K562 (cell line): ENCODE data around the gene ARL2. TPM values are rescaled to one million over a fixed set of nuclear protein-coding genes. Genes with fewer than 3 reads are reported as not detected.
A peak's percentile ranks its signal among the peaks of the same experiment; 100 is the strongest.

Source experiments
- CBX1 ChIP-seq: sonication (generic); IDR thresholded peaks from 2 replicates; pipeline ENCODE4 v1.6.1; 2016; ENCODE audit warnings: antibody characterized with exemption, low read depth, mild to moderate bottlenecking
- CXXC5 ChIP-seq: fragments of 250-450 bp; sonication (Bioruptor Pico); IDR thresholded peaks from 2 replicates; pipeline ENCODE4 v1.8.0; 2022; ENCODE audit warnings: inconsistent platforms, mild to moderate bottlenecking, moderate library complexity
- E2F1 ChIP-seq: sonication (generic); formaldehyde crosslinking; IDR thresholded peaks from 2 replicates; pipeline ENCODE4 v1.8.1; 2023; ENCODE audit warnings: mild to moderate bottlenecking, missing genetic modification reagents, moderate library complexity
- E2F8 ChIP-seq: fragments of 450-650 bp; IDR thresholded peaks from 2 replicates; pipeline ENCODE4 v1.7.1; 2018; ENCODE audit warnings: mild to moderate bottlenecking, low read depth; ENCODE audit not compliant: partially characterized antibody
- EZH2 ChIP-seq: IDR thresholded peaks from 2 replicates; pipeline ENCODE4 v1.6.1; 2012; ENCODE audit warnings: low read depth, mild to moderate bottlenecking, inconsistent platforms, low read length, borderline replicate concordance
- IRF2 ChIP-seq: sonication (generic); formaldehyde crosslinking; IDR thresholded peaks from 2 replicates; pipeline ENCODE4 v1.8.1; 2022; ENCODE audit warnings: mild to moderate bottlenecking, missing genetic modification reagents
- JUN ChIP-seq, 2 experiments: sonication (generic) in 1 of 2; formaldehyde crosslinking in 1 of 2; IDR thresholded peaks; 2 replicates each; pipeline versions ENCODE4 v1.6.1 to v1.8.0; 2012 to 2022; ENCODE audit warnings: borderline replicate concordance in 2 of 2, mild to moderate bottlenecking in 2 of 2, improper control_type of control experiment in 1 of 2, low read depth in 1 of 2, low read length in 1 of 2, missing genetic modification reagents in 1 of 2
- MYC ChIP-seq, 2 experiments: fragments of 250-450 bp in 1 of 2; sonication (Bioruptor Pico) in 1 of 2; IDR thresholded peaks; 2 replicates each; pipeline versions ENCODE4 v1.5.1 to v1.6.1; 2012 to 2021; ENCODE audit warnings: low read depth in 2 of 2, borderline replicate concordance in 1 of 2, improper control_type of control experiment in 1 of 2, low read length in 1 of 2, mild to moderate bottlenecking in 1 of 2, moderate library complexity in 1 of 2
- NFRKB ChIP-seq: fragments of 450-650 bp; IDR thresholded peaks from 2 replicates; pipeline ENCODE4 v1.6.1; 2016; ENCODE audit warnings: low read depth
- NR1H2 ChIP-seq: sonication (generic); formaldehyde crosslinking; IDR thresholded peaks from 2 replicates; pipeline ENCODE4 v1.4.0; 2020; ENCODE audit warnings: mild to moderate bottlenecking, missing genetic modification reagents
- NR2C2 ChIP-seq, 2 experiments: fragments of 200-800 bp in 1 of 2; sonication (Bioruptor generic) in 1 of 2; sonication (generic) in 1 of 2; formaldehyde crosslinking in 1 of 2; IDR thresholded peaks; 2 replicates each; pipeline versions ENCODE4 v1.6.1 to v1.8.0; 2016 to 2022; ENCODE audit warnings: mild to moderate bottlenecking in 1 of 2, missing compliant biosample characterization in 1 of 2, missing genetic modification characterization in 1 of 2, missing genetic modification reagents in 1 of 2
- OTX1 ChIP-seq: fragments of 450-650 bp; formaldehyde crosslinking; IDR thresholded peaks from 2 replicates; pipeline ENCODE4 v1.4.0; 2022; ENCODE audit warnings: mild to moderate bottlenecking
- POLR2AphosphoS5 ChIP-seq: IDR thresholded peaks from 2 replicates; pipeline ENCODE4 v1.6.1; 2011; ENCODE audit warnings: mild to moderate bottlenecking, low read depth, low read length, moderate library complexity; ENCODE audit not compliant: control insufficient read depth, insufficient read depth
- TCF3 ChIP-seq: sonication (generic); formaldehyde crosslinking; IDR thresholded peaks from 2 replicates; pipeline ENCODE4 v1.4.0; 2020; ENCODE audit warnings: mild to moderate bottlenecking, missing genetic modification reagents
- THRA ChIP-seq: fragments of 450-650 bp; IDR thresholded peaks from 2 replicates; pipeline ENCODE4 v1.6.1; 2017; ENCODE audit warnings: mild to moderate bottlenecking, moderate library complexity
- ZBTB12 ChIP-seq: fragments of 250-450 bp; sonication (Bioruptor Pico); IDR thresholded peaks from 2 replicates; pipeline ENCODE4 v1.4.0; 2020
- ZFX ChIP-seq: sonication (generic); formaldehyde crosslinking; IDR thresholded peaks from 2 replicates; pipeline ENCODE4 v1.8.0; 2022; ENCODE audit warnings: mild to moderate bottlenecking, missing genetic modification reagents, moderate library complexity
- ZNF263 ChIP-seq: sonication (generic); formaldehyde crosslinking; IDR thresholded peaks from 2 replicates; pipeline ENCODE4 v1.8.0; 2022; ENCODE audit warnings: mild to moderate bottlenecking, missing genetic modification reagents, borderline replicate concordance
- ZNF583 ChIP-seq: fragments of 250-450 bp; sonication (Bioruptor Pico); IDR thresholded peaks from 2 replicates; pipeline ENCODE4 v1.4.0; 2020
- polyA plus RNA-seq, 8 experiments: library from polyadenylated mRNA; depleted of rRNA in 4 of 8; stranded (reverse) in 5 of 8; unstranded in 3 of 8; fragments of >200 nt; fragmentation: Nextera tagmentation in 2 of 8; fragmentation: Illumina TruSeq in 1 of 8; extraction: Ambion mirVana in 2 of 8; extraction: Trizol in 1 of 8; gene quantifications; 2 replicates each; pipeline versions ENCODE4 v1.2.1 to v1.2.3, GENCODE V29; 2011 to 2014; ENCODE audit warnings: inconsistent platforms in 1 of 8, missing spikeins in 1 of 8
- total RNA-seq, 7 experiments: library from RNA; depleted of rRNA in 6 of 7; stranded (reverse); fragments of >200 nt in 6 of 7; fragmentation: Illumina TruSeq in 2 of 7; extraction: Trizol in 2 of 7; gene quantifications; 2 replicates each; pipeline versions ENCODE4 v1.2.1 to v1.2.3, GENCODE V29; 2011 to 2021; ENCODE audit warnings: low replicate concordance in 1 of 7

The ARL2 gene
- total and polyA plus RNA-seq, 9 of the 15 experiments (the other 6 are each of a cell fraction or from before 2014, with no cell fraction given) = 5.7 to 154 (median 92.2) TPM

- TF ChIP-seq ZBTB12 (CRISPR knock-in tag) = peak; percentile 40
- TF ChIP-seq JUN (IDR thresholded peaks at IDR 0.05; ENCODE audit: borderline replicate concordance, low read depth, low read length) = peak; percentile 12; the same call in 1 of the 2 replicates
- peak; percentile 81; the same call in 1 of the 2 replicates for TF ChIP-seq JUN (CRISPR knock-in tag; IDR thresholded peaks at IDR 0.05; ENCODE audit: borderline replicate concordance)
- TF ChIP-seq CBX1 = peak; percentile 27; the same call in 1 of the 2 replicates
- TF ChIP-seq NR2C2 (CRISPR knock-in tag; IDR thresholded peaks at IDR 0.05) = no peak; the same call in 1 of the 2 replicates
- peak; percentile 88 for TF ChIP-seq NR2C2 (tag; IDR thresholded peaks at IDR 0.05)
- 0 out of 2 replicates have a peak, but pooled peaks have one; percentile 11 for TF ChIP-seq NFRKB
- TF ChIP-seq E2F8 = no peak
- TF ChIP-seq POLR2AphosphoS5 = no peak; the same call in 1 of the 2 replicates
- peak; percentile 82; the same call in 1 of the 2 replicates for TF ChIP-seq IRF2 (CRISPR knock-in tag)
- TF ChIP-seq ZNF583 (CRISPR knock-in tag) = no peak
- TF ChIP-seq NR1H2 (CRISPR knock-in tag) = no peak
- TF ChIP-seq ZFX (CRISPR knock-in tag) = peak; percentile 90
- peak; percentile 96 for TF ChIP-seq CXXC5
- TF ChIP-seq TCF3 = no peak; the same call in 1 of the 2 replicates
- peak; percentile 14; the same call in 1 of the 2 replicates for TF ChIP-seq ZNF263 (CRISPR knock-in tag)
- TF ChIP-seq EZH2 = no peak
- TF ChIP-seq OTX1 = peak; percentile 25; the same call in 1 of the 2 replicates
- peak; percentile 94 for TF ChIP-seq E2F1 (CRISPR knock-in tag)
- TF ChIP-seq MYC (IDR thresholded peaks at IDR 0.05; ENCODE audit: low read depth, low read length) = peak; percentile 93
- TF ChIP-seq MYC (CRISPR knock-in tag; IDR thresholded peaks at IDR 0.05; ENCODE audit: borderline replicate concordance, low read depth) = peak; percentile 94
- TF ChIP-seq THRA = no peak
Measured at GRCh38 chr11:65013888-65014725, at the start of gene ARL2 (continued).
